ENCODE data around the gene LHX3. TPM values are rescaled to one million over a fixed set of nuclear protein-coding genes. Genes with fewer than 3 reads are reported as not detected.

Gene LHX3
- total RNA-seq, 2 donors from 2014 or later = 1.3 TPM; not detected in 1

- WGBS = 92% methylated on average over 11 of the region's 13 CpGs
- H3K4me1 ChIP-seq (replicated peaks) = peaks cover 7% of the 10 kb centered on the region
- H3K27me3 ChIP-seq (replicated peaks; ENCODE audit: insufficient read depth) = no peaks in the 10 kb centered on the region
- H3K4me3 ChIP-seq = no peak overlapping the region
- intact Hi-C loops (cut with DNase I) = no loop called here
- TF ChIP-seq POLR2A (IDR thresholded peaks at IDR 0.05) (no peak), CTCF (IDR thresholded peaks at IDR 0.05) (no peak), POLR2AphosphoS5 (IDR thresholded peaks at IDR 0.05) (no peak)
- no peak overlapping the region for H3K27ac ChIP-seq
- no peaks in the 10 kb centered on the region for H3K36me3 ChIP-seq
- DNase-seq (ENCODE audit: low spot score) = no peak
- no peaks in the 10 kb centered on the region for H3K9me3 ChIP-seq
Measured at GRCh38 chr9:136241542-136241941, 36.6 kb upstream of the LHX3 start.

GRCh38 chr9:136240941-136241340 lies 36.0 kb upstream of the LHX3 start:
- 94% methylated on average over 20 of the region's 20 CpGs for WGBS
- Histone ChIP-seq H3K4me1 (replicated peaks) (peaks cover 7% of the 10 kb centered on the region), H3K4me3 (no peak overlapping the region), H3K36me3 (no peaks in the 10 kb centered on the region), H3K27ac (no peak overlapping the region), H3K9me3 (no peaks in the 10 kb centered on the region), H3K27me3 (replicated peaks; ENCODE audit: insufficient read depth) (no peaks in the 10 kb centered on the region)
- DNase-seq (ENCODE audit: low spot score) = no peak
- intact Hi-C loops (cut with DNase I) = no loop called here
- no peak for TF ChIP-seq CTCF (IDR thresholded peaks at IDR 0.05)
- no peak for TF ChIP-seq POLR2AphosphoS5 (IDR thresholded peaks at IDR 0.05)
- TF ChIP-seq POLR2A (IDR thresholded peaks at IDR 0.05) = no peak

- Histone ChIP-seq H3K9me3 (no peaks in the 10 kb centered on the region), H3K4me1 (replicated peaks) (peaks cover 5% of the 10 kb centered on the region), H3K4me3 (no peak overlapping the region), H3K27me3 (replicated peaks; ENCODE audit: insufficient read depth) (no peaks in the 10 kb centered on the region), H3K27ac (no peak overlapping the region), H3K36me3 (no peaks in the 10 kb centered on the region)
- DNase-seq (ENCODE audit: low spot score) = no peak
- intact Hi-C loops (cut with DNase I) = no loop called here
- no peak for TF ChIP-seq POLR2A (IDR thresholded peaks at IDR 0.05)
- TF ChIP-seq CTCF (IDR thresholded peaks at IDR 0.05) = no peak
- TF ChIP-seq POLR2AphosphoS5 (IDR thresholded peaks at IDR 0.05) = no peak
- WGBS = 77% methylated on average over 2 of the region's 2 CpGs
Measured at GRCh38 chr9:136239983-136240330, 35.0 kb upstream of the LHX3 start.

- H3K9me3 ChIP-seq = no peaks in the 10 kb centered on the region
- TF ChIP-seq POLR2A (IDR thresholded peaks at IDR 0.05) = no peak
- intact Hi-C loops (cut with DNase I) = no loop called here
- no peak overlapping the region for H3K4me3 ChIP-seq
- DNase-seq (ENCODE audit: low spot score) = no peak
- no peaks in the 10 kb centered on the region for H3K27me3 ChIP-seq (replicated peaks; ENCODE audit: insufficient read depth)
- H3K27ac ChIP-seq = no peak overlapping the region
- H3K4me1 ChIP-seq (replicated peaks) = no peaks in the 10 kb centered on the region
- WGBS = 77% methylated on average over 25 of the region's 25 CpGs
- H3K36me3 ChIP-seq = no peaks in the 10 kb centered on the region
Measured at GRCh38 chr9:136239135-136239982, 34.4 kb upstream of the LHX3 start.

GRCh38 chr9:136238342-136238732 lies 33.4 kb upstream of the LHX3 start:
- no peak for DNase-seq (ENCODE audit: low spot score)
- H3K27me3 ChIP-seq (replicated peaks; ENCODE audit: insufficient read depth) = no peaks in the 10 kb centered on the region
- H3K4me3 ChIP-seq = no peak overlapping the region
- H3K9me3 ChIP-seq = no peaks in the 10 kb centered on the region
- no peaks in the 10 kb centered on the region for H3K36me3 ChIP-seq
- H3K4me1 ChIP-seq (replicated peaks) = no peaks in the 10 kb centered on the region
- intact Hi-C loops (cut with DNase I) = no loop called here
- no peak for TF ChIP-seq POLR2A (IDR thresholded peaks at IDR 0.05)
- TF ChIP-seq POLR2AphosphoS5 (IDR thresholded peaks at IDR 0.05) = no peak
- no peak for TF ChIP-seq CTCF (IDR thresholded peaks at IDR 0.05)
- 69% methylated on average over 12 of the region's 12 CpGs for WGBS
- no peak overlapping the region for H3K27ac ChIP-seq

All from prostate gland (tissue), 2 donors.